ENCODE data around the gene KRT82.
A peak's percentile ranks its signal among the peaks of the same experiment; 100 is the strongest.

The KRT82 gene

DNA sequence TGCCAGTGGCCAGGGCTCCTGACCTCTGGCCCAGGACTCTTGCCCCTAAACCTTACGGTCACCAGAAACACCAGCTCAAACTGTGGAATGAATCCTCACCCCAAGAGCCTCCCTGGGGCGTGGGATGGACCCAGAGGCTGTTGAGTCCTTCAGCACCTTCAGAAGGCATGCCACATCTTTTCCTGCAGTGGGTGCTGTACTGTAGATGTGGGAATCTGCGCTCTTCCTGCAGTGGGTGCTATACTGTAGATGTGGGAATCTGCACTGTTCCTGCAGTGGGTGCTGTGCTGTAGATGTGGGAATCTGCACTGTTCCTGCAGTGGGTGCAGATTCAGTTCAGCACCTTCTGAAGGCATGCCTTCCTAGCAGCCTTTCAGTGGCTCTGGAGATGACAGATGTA is 1.2 kb downstream of the KRT82 start:
- no peak for DNase-seq

GRCh38 chr12:52403561-52403960 is 2.6 kb downstream of the KRT82 start:
- no peak for DNase-seq

DNA sequence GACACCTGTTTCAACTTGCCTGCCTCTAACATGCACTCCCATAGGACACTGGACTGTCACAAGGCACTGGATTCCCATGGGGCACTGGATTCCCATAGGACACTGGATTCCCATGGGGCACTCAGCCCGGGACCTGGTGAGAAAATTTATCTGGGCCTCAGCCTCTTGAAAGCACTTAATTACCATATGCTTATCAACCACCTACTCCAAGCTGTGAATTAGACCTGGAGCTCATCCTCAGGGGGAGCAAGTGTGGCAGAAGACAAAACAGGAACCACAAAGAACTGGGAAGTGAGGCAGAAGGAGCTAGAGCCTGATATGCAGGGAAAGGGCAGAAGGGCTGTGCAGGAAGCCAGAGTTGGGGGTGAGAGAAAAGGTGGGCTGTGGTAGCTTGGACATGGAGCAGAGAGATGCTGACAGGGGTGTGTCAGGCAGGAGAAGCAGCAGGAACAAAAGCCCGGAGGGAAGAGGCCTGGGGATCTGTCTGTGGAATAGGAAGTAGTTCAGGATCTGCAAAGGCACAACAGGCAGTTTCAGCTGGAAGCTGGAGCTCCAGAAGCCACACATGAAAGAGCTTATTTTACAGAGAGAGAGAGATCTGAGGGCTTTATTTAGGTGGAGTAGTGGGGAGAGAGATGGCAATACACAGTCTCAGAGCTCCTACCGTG is 3.1 kb downstream of the KRT82 start:
- DNase-seq: peak in 2 of 3 donors; percentile 10

GRCh38 chr12:52402377-52402776 is 3.8 kb downstream of the KRT82 start:
- no peak for DNase-seq

GRCh38 chr12:52401926-52402325 is 4.2 kb downstream of the KRT82 start:
- DNase-seq: no peak

GRCh38 chr12:52401526-52401925 is 4.6 kb downstream of the KRT82 start:
- DNase-seq: no peak

DNA sequence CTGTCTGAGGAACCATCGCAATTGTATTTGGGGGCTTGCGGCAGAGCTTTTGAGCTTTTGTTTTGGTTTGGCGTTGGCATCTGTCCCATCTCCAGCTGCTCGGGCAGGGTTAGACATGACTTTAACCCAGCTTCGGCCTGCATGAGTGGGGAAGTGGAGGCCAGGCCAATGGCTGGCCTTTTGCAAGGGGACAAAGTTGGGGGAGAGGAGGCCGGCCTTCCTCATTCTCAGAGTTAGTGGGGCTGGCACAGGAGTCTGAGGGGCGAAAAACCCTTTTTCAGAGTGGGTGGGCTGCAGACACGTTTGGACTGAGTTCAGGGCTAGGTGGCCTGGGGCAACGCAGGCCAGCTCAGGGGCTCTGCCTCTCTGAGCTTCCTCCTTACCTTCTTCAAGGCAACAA is 5.2 kb downstream of the KRT82 start:
- no peak for DNase-seq

DNA sequence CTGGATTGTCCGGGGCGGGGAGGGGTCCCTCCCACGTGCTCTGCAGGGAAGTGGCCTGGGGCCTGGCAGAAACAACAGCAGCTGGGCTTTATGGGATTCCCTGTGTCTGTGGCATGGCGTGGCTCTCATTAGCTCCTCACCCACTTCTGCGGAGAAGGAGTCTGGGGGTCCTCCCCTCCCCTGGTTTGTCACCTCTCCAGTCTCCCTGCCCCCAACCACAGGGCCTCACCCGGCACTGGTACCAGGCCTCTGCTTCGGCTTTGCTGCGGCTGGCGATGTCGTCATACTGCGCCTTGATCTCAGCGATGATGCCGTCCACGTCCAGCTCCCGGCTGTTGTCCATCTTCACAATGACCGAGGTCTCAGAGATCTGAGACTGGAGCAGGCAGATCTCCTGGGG is 6.4 kb downstream of the KRT82 start:
- DNase-seq: no peak

DNA sequence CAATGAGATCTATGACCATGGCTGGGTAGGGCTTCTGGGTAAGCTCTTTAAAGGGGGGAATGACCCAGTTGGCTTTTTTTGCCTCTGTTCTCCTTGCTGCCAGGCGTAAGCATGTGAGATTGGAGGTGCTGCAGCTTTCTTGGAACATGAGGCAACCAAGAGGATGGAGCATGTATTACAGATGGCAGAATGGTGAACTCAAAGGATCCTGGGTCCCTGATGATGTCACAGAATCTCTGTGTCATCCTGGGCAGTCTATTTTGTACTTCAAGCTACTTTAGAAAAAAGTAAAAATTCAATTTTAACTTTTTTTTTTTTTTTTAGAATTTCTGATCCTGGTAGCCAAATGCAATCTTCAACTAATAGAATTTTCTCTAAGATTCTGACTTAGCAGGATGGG is 8.0 kb downstream of the KRT82 start:
- no peak for DNase-seq

DNA sequence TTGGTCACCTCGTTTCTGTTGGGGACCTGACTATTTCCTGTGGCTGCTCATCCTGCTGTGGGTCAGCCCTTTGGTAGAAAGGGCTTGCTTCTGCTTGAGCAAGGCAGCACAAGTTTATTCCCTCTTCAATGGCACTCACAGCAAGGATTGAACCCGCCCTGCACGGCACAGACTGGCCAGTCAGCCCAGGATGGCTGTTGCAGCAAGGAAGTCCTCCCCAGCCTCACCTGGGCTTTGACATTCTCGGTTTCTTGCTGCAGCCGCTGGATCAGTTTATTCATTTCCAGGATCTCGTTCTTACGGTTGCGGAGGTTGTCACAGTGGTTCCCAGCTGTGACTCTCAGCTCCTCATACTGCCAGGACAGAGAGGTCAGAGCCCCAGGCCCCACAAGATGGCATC is 9.5 kb downstream of the KRT82 start:
- no peak for DNase-seq

GRCh38 chr12:52395761-52396434 is 10.2 kb downstream of the KRT82 start:
- no peak for DNase-seq

DNA sequence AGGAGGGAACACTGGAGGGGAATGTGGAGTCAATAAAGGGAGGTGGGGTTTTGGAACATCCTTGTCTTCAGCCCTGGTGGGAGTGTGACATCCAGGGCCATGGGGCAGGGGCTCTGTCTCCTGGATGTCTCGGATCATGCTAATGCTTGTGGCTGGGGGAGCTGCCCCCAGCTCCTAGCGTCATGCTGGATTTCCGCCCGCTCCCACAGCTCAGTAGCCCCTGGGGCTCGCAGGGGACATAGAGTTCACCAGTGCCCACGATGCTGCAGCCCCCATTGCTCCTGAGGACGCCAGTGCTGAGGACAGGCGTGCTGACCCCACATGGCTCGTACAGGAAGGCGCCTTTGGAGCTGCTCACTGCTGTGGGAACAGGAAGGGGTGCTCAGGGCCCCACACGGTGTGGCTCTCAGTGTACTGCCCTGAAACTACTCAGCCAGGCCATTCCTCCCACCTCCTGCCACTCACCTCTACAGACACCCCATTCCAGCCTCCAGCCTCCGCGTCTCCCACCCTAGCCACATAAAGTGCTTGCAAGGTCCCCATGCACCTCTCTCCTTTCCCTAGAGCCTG is 11.2 kb downstream of the KRT82 start:
- no peak for DNase-seq

GRCh38 chr12:52392465-52393007 is 13.6 kb downstream of the KRT82 start:
- no peak for DNase-seq

GRCh38 chr12:52391618-52392002 is 14.5 kb downstream of the KRT82 start:
- no peak for DNase-seq

DNA sequence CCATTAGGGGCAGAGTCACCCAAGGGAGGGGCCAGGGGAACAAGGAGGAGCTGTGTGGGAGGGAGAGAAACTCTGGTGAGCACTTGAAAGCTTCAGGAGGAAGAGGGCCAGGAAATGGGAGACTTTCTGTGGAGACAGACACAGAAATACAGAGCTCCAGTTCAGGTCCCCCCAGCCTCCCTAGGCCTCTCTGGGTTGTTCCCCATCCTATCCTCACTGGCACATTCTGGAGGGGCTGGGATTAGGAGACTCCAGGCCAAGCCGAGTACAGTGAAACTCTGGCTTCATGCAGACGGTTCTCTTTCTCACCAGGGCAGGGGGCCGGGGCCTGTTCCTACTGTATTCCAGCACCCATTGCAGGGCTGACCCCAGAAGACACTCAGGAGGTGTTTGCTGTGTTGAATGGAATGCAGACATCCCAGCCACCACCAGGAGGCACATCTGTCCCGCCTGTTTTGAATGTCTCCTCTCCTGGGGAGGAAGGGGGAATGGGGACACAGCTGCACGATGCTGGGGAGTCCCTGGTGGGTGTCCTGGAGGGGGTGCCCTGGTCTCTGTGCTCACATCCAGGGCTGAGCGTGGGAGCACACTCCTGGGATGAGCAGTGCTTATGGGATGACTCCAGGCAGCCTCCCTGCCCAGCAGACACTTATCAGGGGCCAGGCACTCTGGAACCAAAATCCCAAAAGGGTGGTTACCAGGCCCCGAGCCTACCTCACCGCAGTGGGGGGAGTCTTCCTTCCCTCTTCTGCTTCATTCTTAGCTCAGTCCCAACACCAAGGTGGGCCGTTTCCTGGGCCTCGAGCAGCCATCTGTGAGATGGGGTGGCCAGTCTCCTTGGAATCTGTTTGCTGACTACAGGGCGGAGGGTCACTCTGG is 15.2 kb downstream of the KRT82 start:
- peak in 2 of 3 donors; percentile 23 to 28 for DNase-seq

DNA sequence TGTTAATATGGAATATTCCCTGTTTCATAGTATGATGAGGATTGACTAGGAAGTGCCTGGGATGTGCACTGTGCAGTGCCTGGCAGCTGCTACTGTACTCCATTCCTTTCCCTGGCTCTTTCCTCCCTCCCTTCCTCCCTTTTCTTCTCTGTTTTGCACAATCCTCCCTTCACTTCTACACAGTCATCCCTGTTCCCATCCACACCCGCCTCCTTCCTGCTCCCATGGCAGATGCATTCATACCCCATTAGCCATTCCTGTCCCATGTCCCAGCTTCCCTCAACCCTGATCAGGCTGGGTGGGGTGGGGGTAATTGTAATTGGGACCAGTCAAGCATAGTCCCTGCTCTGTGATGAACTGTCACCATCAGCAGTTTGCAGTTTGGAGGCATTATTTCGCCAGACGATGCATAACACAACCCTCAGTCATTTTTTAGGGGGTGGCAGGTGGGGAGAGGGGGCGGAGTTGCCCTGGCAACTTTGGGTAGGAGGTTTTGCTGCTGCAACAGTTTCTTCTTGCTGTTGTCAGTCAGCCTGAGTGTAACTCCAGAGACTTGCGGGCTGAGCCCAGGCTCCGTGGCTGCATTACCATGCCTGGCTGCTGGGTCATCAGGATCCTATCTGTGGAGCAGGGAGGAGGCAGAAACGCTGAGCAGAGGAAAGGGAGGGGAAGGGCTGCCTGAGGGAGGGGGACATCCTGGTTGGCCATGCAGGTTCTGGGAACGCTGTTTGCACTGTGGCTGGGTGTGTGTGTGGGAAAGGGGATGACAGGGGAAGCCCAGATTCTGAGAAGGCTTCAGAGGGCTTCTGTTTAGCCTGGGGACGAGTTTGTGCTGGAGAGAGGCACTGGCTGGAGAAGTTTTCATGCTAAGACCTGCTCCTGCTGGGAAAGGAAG is 16.6 kb downstream of the KRT82 start:
- no peak for DNase-seq

DNA sequence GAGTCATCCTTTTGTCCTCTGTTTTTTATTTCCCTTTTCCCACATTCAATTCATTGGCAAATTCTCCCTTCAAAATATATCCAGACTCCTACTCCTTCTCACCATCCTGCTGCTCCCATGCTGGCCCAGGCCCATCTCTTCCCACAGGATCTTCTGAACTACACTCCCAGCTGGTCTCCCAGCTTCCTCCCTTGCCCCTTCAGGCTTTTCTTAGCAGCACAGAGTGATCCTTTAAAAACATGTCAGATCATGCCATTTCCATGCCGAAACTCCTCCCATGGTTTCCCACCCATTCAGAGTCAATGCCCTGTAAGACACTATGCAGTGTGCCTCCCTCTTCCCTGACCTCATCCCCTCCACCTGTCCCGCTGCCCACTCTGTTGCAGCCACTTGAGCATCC is 18.3 kb downstream of the KRT82 start:
- no peak for DNase-seq

DNA sequence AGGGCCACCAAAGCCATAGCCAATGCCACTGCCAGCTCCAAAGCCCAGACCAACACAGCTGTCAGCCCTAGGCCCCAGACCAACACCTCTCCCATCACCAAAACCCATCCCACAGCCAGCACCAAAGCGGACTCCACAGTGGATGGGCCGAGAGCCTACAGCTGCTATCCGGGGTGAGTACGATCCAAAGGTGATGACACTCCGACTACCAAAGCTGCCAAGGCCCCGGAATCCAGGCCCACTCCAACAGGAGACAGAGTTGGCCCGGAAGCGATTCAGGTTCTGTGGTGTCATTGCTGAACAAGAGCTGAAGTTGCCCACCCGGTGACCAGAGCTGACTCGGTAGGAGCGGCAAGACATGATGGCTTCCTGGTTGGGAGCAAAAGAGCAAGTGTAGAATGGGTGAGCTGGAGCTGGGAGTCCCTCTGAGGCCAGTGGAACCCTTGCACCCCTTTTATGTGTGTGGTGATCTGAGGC is 20.9 kb downstream of the KRT82 start, which contains the start of gene KRT84:
TSS of gene KRT84 (minus strand) at position 427 of the 477 bp plus-strand sequence. CDS start at position 360, 67 bp downstream.
- DNase-seq: no peak

- DNase-seq: no peak
Observed at GRCh38 chr12:52383331-52383730, 22.8 kb downstream of the KRT82 start.

DNA sequence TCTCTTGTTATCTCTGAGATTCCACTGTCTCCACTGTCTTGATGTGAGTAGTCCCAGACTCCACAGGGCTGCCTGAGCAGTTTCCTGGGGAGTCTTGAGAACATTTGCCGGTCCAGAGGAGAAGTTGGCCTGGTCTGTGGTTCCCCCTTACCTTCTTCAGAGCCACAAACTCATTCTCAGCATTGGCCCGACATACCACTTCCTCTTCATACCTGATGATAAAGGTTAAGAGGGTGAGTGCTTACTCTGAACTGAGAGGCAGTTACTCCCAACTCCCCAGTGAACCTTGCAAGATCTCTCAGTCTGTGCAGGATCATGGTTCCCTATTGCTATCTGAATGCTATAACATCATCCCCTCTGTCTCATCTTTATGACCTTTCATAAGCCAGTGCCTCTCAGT is 23.3 kb downstream of the KRT82 start:
- no peak for DNase-seq

GRCh38 chr12:52381206-52381605 is 24.9 kb downstream of the KRT82 start:
- DNase-seq: no peak

GRCh38 chr12:52380271-52380694 is 25.9 kb downstream of the KRT82 start:
- peak; percentile 32 to 49 (median 32) for DNase-seq

Measured in suppressor macrophage treated with lipopolysaccharide for 1 hour (primary cell).